Thyroid gland (tissue), 4 donors: ENCODE measurements around the gene SLC6A9. TPM values are rescaled to one million over a fixed set of nuclear protein-coding genes. Genes with fewer than 3 reads are reported as not detected.

ENCODE experiments used
- DNase-seq, 2 donors: peaks; one replicate each; pipeline ENCODE4 v3.0.0-alpha.2; 2019
- H3K27ac ChIP-seq, 3 donors: fragments of 200-600 bp; sonication (generic); 1 replicate in 2 of 3; 2 replicates in 1 of 3; pipeline ENCODE4 v1.5.1; 2016 to 2019; ENCODE audit warnings: mild to moderate bottlenecking in 1 of 3, moderate library complexity in 1 of 3
- H3K27me3 ChIP-seq: fragments of 200-600 bp; sonication (generic); one replicate; pipeline ENCODE4 v1.5.1; 2019
- H3K36me3 ChIP-seq, 2 donors: fragments of 200-600 bp; sonication (generic); one replicate each; pipeline ENCODE4 v1.5.1; 2016 to 2019
- H3K4me1 ChIP-seq, 2 donors: fragments of 200-600 bp; sonication (generic); one replicate each; pipeline ENCODE4 v1.5.1; 2017 to 2019
- H3K4me3 ChIP-seq, 3 donors: fragments of 200-600 bp; sonication (generic); replicated peaks in 1 of 3; 1 replicate in 2 of 3; 2 replicates in 1 of 3; pipeline ENCODE4 v1.5.1; 2016; ENCODE audit warnings: mild to moderate bottlenecking in 1 of 3
- H3K9me3 ChIP-seq: fragments of 200-600 bp; sonication (generic); one replicate; pipeline ENCODE4 v1.5.1; 2017
- POLR2A ChIP-seq, 2 donors: fragments of 450-650 bp; IDR thresholded peaks; one replicate each; pipeline ENCODE4 v1.6.1; 2017; ENCODE audit warnings: antibody characterized with exemption in 2 of 2, mild to moderate bottlenecking in 2 of 2, moderate library complexity in 1 of 2
- WGBS, 2 donors: methylation state at CpG; one replicate each; pipeline ENCODE4 v1.1.5; 2017; 5-methylcytosine and 5-hydroxymethylcytosine counted together
- intact Hi-C: fragments of 100-400 bp; cut with DNase I; formaldehyde crosslinking; loops from one replicate; pipeline ENCODE4 v1.15.1; 2023
- total RNA-seq, 4 donors: library from RNA; depleted of rRNA; stranded (reverse); fragments of >200 nt; gene quantifications; one replicate each; pipeline ENCODE4 v1.2.3, GENCODE V29; 2016
- TF ChIP-seq, protein P1 (sequence below), 6 experiments: fragments of 200-600 bp in 3 of 6; fragments of 450-650 bp in 3 of 6; sonication (generic) in 3 of 6; IDR thresholded peaks; one replicate each; pipeline ENCODE4 v1.5.1; 2016 to 2019; ENCODE audit warnings: antibody characterized with exemption in 6 of 6, mild to moderate bottlenecking in 2 of 6, inconsistent platforms in 1 of 6, moderate library complexity in 1 of 6

Gene SLC6A9
- total RNA-seq, 4 donors from 2014 or later, result 7.2 to 11.3 (median 7.6) TPM

DNA sequence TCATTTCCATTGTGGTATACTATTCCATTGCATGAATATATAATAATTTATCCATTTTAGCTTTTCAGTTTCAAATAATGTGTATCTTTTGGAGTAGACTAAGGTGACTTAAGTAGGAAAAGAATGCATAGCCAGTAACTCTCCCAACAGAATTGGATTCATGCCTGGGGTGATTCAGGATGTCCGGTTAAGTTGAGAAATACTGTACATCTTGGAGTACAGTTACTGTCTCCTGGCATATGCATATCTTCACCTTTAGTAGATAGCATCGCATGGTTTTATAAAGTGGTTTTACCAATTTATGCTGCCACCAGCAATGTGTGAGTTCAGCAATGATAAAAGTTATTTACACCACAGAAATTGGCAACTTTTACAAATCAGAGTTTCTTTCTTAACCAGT lies 18.6 kb upstream of the SLC6A9 start:
- no peak overlapping the region for H3K4me3 ChIP-seq
- H3K27me3 ChIP-seq, result no peaks in the 10 kb centered on the region
- no peaks in the 10 kb centered on the region for H3K4me1 ChIP-seq
- intact Hi-C loops, result loop anchor here (5.0 to 10.0 kb wide), 2 partner anchors 43 to 525 kb away; no protein-coding TSS in a partner anchor
- TF ChIP-seq, protein P1, sequence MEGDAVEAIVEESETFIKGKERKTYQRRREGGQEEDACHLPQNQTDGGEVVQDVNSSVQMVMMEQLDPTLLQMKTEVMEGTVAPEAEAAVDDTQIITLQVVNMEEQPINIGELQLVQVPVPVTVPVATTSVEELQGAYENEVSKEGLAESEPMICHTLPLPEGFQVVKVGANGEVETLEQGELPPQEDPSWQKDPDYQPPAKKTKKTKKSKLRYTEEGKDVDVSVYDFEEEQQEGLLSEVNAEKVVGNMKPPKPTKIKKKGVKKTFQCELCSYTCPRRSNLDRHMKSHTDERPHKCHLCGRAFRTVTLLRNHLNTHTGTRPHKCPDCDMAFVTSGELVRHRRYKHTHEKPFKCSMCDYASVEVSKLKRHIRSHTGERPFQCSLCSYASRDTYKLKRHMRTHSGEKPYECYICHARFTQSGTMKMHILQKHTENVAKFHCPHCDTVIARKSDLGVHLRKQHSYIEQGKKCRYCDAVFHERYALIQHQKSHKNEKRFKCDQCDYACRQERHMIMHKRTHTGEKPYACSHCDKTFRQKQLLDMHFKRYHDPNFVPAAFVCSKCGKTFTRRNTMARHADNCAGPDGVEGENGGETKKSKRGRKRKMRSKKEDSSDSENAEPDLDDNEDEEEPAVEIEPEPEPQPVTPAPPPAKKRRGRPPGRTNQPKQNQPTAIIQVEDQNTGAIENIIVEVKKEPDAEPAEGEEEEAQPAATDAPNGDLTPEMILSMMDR (IDR thresholded peaks at IDR 0.05), result no peak
- no peak for TF ChIP-seq POLR2A (IDR thresholded peaks at IDR 0.05)
- DNase-seq, result no peak
- H3K9me3 ChIP-seq, result no peaks in the 10 kb centered on the region
- 59 to 62% methylated on average over 2 of the region's 2 CpGs for WGBS, 2 donors
- H3K27ac ChIP-seq, result no peak overlapping the region
- no peaks in the 10 kb centered on the region for H3K36me3 ChIP-seq

DNA sequence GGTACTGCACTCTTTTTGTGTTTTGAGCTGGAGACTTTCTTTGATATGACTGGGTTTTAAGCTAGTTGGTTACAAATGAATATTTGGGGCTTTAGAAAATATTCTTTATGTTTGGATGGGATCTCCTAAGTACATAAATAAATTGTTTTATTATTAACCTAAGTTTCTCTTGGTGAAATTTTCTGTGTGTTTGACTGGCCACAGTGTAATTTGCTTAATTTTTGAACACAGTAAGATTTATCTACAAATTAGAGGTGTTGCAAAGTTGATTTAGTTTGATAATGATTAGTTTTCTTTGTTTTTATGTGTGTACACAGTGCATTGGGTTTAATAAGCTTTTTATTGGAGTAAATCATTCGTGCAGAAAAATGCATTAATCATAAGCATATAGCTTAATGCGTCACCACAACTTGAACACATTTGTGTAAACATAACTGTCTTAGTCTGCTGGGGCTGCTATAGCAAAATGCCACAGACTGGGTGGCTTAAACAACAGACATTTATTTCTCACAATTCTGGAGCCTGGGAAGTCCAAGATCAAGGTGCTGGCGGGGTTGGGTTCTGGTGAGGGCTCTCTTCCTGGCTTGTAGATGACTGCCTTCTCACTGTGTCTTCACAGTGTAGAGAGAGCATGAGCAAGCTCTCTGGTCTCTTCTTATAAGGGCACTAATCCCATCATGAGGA lies 17.4 kb upstream of the SLC6A9 start:
- Histone ChIP-seq H3K4me3 (no peak overlapping the region), H3K27ac (no peak overlapping the region)
- intact Hi-C loops, result loop anchor here (5.0 to 10.0 kb wide), 2 partner anchors 41 to 524 kb away; no protein-coding TSS in a partner anchor

DNA sequence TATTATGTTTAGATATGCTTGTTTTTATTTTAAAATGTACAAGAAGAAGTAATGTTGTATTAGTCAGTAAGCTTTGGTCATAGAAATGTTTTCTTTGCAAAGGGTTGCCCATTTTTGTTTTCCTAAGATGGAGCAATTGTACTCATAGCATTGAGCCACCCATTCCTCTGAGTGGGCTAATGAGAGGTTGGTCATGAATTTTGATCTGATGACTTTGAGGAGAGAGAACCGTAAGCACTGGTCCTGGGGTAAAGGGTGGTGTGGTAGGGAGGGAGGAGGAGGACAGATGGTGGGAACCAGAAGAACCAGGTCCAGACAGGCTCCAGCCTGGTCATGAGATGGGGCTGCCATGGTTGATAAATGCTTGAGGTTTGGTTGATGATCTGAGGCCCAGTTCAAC lies 15.9 kb upstream of the SLC6A9 start:
- Histone ChIP-seq H3K27ac (no peak overlapping the region), H3K4me3 (no peak overlapping the region), H3K27me3 (no peaks in the 10 kb centered on the region), H3K9me3 (no peaks in the 10 kb centered on the region), H3K36me3 (no peaks in the 10 kb centered on the region), H3K4me1 (no peaks in the 10 kb centered on the region)
- TF ChIP-seq, protein P1 (IDR thresholded peaks at IDR 0.05), result no peak
- TF ChIP-seq POLR2A (IDR thresholded peaks at IDR 0.05), result no peak
- intact Hi-C loops, result loop anchor here (5.0 to 10.0 kb wide), 2 partner anchors 40 to 522 kb away; no protein-coding TSS in a partner anchor
- WGBS, 2 donors, result 57 to 60% methylated on average over 1 of the region's 1 CpG
- DNase-seq, result no peak

More for the DNA sequence above, 17.4 kb upstream of the SLC6A9 start:
- WGBS, 2 donors, result 84% methylated on average over 3 of the region's 3 CpGs
- TF ChIP-seq, protein P1 (IDR thresholded peaks at IDR 0.05), result no peak
- TF ChIP-seq POLR2A (IDR thresholded peaks at IDR 0.05), result no peak
- Histone ChIP-seq H3K27me3 (no peaks in the 10 kb centered on the region), H3K9me3 (no peaks in the 10 kb centered on the region), H3K4me1 (no peaks in the 10 kb centered on the region), H3K36me3 (no peaks in the 10 kb centered on the region)
- no peak for DNase-seq

DNA sequence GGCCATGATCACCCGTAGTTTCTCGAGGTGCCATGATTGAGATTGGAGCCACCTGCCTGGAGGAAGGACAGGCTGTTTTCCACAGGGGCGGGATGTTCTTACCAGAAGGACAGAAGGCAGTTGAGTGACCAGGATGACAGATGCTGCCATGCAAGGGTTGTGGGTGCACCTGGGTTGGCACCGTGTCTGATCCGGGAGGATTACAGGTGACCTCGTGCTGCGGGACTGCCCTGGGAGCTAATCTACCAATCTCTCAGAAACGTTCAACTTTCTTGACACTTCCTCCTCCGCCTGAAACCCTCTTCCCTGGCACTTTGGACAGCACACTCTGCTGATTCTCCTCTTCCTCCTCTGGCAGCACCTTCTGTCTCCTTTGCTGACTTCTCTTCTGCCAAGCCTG lies 13.8 kb upstream of the SLC6A9 start:
- no peak overlapping the region for H3K27ac ChIP-seq
- no peak for DNase-seq
- WGBS, 2 donors, result 78 to 79% methylated on average over 9 of the region's 9 CpGs
- no peaks in the 10 kb centered on the region for H3K9me3 ChIP-seq
- no peaks in the 10 kb centered on the region for H3K36me3 ChIP-seq
- TF ChIP-seq POLR2A (IDR thresholded peaks at IDR 0.05), result no peak
- TF ChIP-seq, protein P1 (IDR thresholded peaks at IDR 0.05), result no peak
- intact Hi-C loops, result loop anchor here (5.0 to 10.0 kb wide), 2 partner anchors 38 to 520 kb away; no protein-coding TSS in a partner anchor
- no peak overlapping the region for H3K4me3 ChIP-seq
- H3K27me3 ChIP-seq, result no peaks in the 10 kb centered on the region
- no peaks in the 10 kb centered on the region for H3K4me1 ChIP-seq

DNA sequence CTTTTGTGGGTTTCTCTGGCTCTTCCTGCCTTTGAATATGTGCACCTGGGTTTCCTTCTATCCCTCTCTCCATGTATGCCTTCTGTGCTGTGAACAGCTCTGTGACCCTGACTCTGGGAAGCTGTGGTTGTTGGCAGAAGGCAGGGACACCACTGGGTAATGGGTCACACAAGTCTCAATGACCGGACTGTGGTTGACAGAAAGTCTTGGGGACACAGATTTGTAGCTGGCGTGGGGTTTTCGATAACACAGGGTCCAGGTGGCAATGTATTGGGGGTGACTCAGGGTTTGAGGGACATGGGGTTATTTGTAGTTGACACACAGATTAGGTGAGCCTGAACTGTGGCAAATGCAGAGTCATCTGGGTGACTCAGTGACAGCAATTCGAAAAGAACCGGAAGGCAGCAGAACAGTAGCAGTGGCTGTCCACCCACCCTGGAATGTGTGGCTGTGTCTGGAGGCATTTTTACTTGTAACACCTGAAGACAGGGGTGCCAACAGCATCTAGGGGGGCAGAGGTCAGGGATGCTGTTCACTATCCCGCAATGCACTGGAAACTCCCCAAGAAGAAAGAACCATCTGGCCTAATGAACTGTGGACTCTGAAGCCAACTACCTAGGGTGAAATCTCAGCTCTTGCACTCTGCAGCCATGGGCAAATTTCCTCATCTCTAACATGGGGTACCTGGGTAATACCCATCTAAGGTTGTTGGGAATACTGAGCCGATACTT lies 13.0 kb upstream of the SLC6A9 start:
- DNase-seq, result no peak
- H3K4me3 ChIP-seq, result no peak overlapping the region
- H3K9me3 ChIP-seq, result no peaks in the 10 kb centered on the region
- no peaks in the 10 kb centered on the region for H3K27me3 ChIP-seq
- intact Hi-C loops, result loop anchor here (10.0 kb wide), 1 partner anchor 519 kb away; no protein-coding TSS in a partner anchor
- no peaks in the 10 kb centered on the region for H3K36me3 ChIP-seq
- WGBS, 2 donors, result 87 to 92% methylated on average over 7 of the region's 7 CpGs
- no peaks in the 10 kb centered on the region for H3K4me1 ChIP-seq
- no peak overlapping the region for H3K27ac ChIP-seq
- TF ChIP-seq, protein P1 (IDR thresholded peaks at IDR 0.05), result no peak
- no peak for TF ChIP-seq POLR2A (IDR thresholded peaks at IDR 0.05)
